Epithelial cell of esophagus (primary cell): ENCODE measurements around the gene FOXO6.

ENCODE experiments used
- DNase-seq: peaks from one replicate; pipeline ENCODE4 v3.0.0; 2010; ENCODE audit warnings: low read depth
- H3K4me3 ChIP-seq: 2 replicates; pipeline ENCODE4 v1.5.1; 2011; ENCODE audit warnings: mild to moderate bottlenecking, low read length, control low read depth
- CTCF ChIP-seq: IDR thresholded peaks from 2 replicates; pipeline ENCODE4 v1.5.1; 2011; ENCODE audit warnings: low read depth, mild to moderate bottlenecking, low read length, control low read depth, inconsistent platforms; ENCODE audit not compliant: insufficient read depth; ENCODE audit errors: missing control alignments

The FOXO6 gene

GRCh38 chr1:41368366-41368765, 7.1 kb downstream of the FOXO6 start:
- no peak overlapping the region for H3K4me3 ChIP-seq
- DNase-seq = no peak
- no peak for TF ChIP-seq CTCF

- no peak for DNase-seq
- H3K4me3 ChIP-seq = no peak overlapping the region
- TF ChIP-seq CTCF = no peak
Measured at GRCh38 chr1:41368801-41369200, 7.6 kb downstream of the FOXO6 start.

DNA sequence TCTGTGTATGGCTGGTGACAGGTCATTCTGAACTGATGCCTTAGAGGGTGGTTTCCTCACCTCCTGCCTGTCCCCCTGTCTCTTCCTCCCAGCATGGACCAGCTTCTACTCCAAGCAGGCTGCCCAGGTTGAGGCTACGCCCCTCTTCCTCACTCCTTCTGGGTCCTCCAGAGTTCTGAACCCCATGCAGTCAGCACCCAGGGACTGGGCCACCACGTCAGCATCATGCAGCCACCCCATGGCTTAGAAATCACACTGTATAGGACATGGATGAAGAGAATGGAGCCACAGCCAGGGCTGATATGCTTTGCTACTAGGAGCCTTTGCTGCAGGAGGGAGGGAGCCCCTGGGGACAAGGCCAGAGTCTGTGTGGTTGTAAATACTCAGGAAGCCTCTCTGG, 8.3 kb downstream of the FOXO6 start:
- DNase-seq = no peak
- no peak for TF ChIP-seq CTCF
- H3K4me3 ChIP-seq = no peak overlapping the region

DNA sequence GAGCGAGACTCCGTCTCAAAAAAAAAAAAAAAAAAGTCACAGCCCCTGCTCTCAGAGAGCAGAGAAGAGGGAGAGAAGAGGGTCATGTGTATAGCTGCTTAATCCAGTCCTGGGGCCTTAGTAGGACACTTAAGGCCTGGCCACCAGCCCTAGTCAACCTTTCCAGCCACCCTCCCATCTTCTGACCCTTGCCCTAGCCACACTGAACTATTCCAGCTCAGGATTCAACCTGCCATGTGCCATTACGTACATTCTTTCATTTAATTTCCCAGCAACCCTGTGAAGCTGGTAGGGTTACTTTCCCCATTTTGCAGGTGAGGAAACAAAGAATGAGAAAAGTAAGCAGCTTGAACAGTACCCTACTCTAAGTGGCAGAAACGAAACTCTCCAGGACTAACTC, 9.0 kb downstream of the FOXO6 start:
- no peak for DNase-seq
- no peak overlapping the region for H3K4me3 ChIP-seq
- TF ChIP-seq CTCF = no peak

- no peak overlapping the region for H3K4me3 ChIP-seq
- TF ChIP-seq CTCF = no peak
- no peak for DNase-seq
Measured at GRCh38 chr1:41370756-41371420, 9.7 kb downstream of the FOXO6 start.

- no peak overlapping the region for H3K4me3 ChIP-seq
- no peak for TF ChIP-seq CTCF
- no peak for DNase-seq
Measured at GRCh38 chr1:41371630-41372599, 10.7 kb downstream of the FOXO6 start.

- no peak overlapping the region for H3K4me3 ChIP-seq
Measured at GRCh38 chr1:41372600-41372993, 11.4 kb downstream of the FOXO6 start.

More at GRCh38 chr1:41372600-41372993, 11.4 kb downstream of the FOXO6 start:
- TF ChIP-seq CTCF = no peak
- no peak for DNase-seq
